Measurements from ENCODE around the gene DOK1.
"Not testable (repeated sequence)": the region's sequence is repeated elsewhere in the genome, so short reads cannot be mapped to it uniquely, and the experiment has no call there.

DOK1 gene

DNA sequence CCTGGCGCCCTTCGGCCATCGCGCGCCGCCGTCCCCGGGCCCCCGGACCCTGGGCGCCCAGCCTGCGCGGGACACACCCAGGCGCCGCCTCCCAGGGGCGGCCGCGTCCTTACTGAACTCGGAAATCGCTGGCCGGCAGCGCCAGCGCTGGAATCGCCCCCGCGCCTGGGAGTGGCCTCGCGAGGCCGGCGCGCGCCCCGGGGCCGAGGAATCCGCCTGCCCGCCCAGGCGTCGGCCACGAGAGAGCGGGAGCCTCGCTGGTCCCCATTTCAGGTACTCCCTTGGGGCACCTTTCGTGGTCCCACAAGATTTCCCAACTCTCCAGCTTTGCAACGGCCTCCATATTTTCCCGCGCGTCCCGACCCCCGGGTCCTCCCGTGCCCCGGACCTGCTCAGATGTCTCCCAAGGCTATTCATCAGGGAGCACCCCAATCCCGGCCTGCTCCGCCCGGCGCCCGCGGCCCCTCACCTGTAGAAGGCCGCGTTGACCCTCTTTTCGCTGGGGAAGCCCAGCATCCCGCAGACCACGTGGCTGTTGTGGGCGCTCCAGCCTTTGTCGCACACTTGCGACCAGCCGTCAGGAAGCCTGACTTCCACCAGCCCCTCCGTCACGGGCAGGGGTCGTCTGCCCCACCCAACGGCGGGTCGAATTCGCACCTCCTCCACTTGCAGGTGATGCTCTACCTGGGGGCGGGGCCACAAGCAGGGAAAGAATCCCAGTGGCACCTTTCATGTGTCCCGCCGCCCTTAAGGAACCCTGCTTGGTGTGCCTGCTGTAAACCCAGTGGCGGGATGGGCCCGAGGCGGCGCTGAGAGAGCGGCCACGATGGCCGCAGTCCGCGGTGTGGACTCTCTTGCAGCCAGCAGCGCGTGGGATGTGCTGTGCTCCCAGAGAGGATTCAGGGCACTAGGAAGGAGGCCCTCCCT is 5.4 kb upstream of the DOK1 start:
- peak; percentile 86 for DNase-seq

DNA sequence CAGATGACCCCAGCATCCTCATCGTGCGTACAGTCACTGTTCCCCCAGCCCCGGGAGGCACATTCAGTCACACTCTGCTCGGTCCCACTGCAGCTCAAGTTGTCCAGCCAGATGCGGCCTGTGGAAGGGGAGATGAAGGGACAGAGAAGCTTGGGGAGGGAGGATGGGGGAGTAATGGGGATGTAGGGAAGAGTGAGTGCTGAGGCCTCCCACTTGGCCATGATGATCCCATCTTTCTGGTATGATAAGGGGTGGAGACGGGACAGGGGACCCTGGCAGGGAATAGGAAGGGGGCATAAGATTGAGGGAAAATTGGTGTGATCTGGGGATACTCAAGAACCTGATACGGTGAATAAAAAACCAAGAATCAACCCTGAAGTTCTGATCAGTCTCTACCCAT is 4.3 kb upstream of the DOK1 start:
- DNase-seq, result no peak

DNA sequence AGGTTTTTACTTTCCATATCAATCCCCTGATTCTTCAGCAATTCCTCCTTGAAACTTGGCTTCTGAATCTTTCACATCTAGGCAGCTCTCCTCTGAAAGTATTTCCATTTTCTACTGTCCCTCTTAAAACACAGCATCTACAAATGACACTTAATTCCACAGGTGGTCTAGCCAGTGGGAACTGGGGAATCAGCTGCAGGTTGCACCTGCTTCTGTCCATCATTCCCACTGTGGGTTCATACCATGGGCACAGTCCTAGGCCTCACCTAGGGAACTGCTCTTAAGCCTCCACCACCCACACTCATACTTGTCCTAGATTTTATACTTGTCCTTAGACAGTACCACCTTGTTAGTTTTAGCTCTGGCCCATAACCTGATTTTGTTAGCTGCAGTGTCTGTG is 3.0 kb upstream of the DOK1 start:
- no peak for DNase-seq

GRCh38 chr2:74551942-74552913 is 2.3 kb upstream of the DOK1 start:
- DNase-seq, result peak; percentile 23

DNA sequence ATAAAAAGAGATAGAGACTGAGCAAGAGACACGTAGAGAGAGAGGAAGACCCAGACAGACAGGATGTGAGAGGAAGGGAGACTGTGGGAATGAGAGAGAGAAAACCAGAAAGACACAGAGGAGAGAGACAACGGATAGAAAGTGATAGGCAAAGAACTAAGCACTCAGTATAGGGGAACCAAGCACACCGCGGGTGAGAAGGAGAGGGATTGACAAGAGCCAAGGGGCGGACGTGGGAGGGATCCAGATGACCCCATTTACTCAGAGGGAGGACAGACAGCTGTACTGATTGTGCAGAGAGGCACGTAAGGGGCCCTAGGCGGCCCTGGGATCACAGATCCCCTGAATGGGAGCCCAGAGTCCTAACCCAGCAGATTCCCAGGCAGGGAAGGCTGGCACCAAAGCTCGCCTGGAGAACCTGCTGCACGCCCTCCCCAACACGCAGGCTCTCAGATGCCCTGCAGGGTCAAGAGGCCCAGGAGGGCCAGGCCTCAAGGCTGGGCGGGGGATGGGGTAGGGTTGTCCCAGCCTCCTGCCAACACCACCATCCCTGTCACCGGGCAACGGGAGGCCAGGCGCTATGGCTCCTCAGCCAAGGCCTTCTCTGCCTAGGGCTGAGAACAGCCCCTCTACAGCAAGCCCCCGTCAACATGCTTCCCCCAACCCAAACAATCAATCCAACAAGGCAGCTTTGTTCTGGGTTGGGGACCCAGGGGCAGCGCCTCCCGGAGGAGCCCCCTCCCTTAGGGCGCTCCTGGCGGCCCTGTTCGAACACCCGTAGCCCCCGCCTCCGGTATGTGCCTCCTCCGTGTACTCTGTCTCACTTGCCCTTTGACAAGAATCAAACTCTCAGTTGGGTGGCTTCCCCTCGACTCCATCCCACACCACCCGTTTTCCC is 1.4 kb upstream of the DOK1 start:
- DNase-seq, result peak; percentile 84

GRCh38 chr2:74554820-74555531 is 456 bp downstream of the DOK1 start:
- peak; percentile 84 for DNase-seq

GRCh38 chr2:74555610-74556103 is 1.1 kb downstream of the DOK1 start:
- DNase-seq, result no peak

- DNase-seq, result no peak
These were observed 1.6 kb downstream of the DOK1 start for GRCh38 chr2:74556159-74556558.

GRCh38 chr2:74556831-74557370 is 2.4 kb downstream of the DOK1 start:
- DNase-seq, result no peak

DNA sequence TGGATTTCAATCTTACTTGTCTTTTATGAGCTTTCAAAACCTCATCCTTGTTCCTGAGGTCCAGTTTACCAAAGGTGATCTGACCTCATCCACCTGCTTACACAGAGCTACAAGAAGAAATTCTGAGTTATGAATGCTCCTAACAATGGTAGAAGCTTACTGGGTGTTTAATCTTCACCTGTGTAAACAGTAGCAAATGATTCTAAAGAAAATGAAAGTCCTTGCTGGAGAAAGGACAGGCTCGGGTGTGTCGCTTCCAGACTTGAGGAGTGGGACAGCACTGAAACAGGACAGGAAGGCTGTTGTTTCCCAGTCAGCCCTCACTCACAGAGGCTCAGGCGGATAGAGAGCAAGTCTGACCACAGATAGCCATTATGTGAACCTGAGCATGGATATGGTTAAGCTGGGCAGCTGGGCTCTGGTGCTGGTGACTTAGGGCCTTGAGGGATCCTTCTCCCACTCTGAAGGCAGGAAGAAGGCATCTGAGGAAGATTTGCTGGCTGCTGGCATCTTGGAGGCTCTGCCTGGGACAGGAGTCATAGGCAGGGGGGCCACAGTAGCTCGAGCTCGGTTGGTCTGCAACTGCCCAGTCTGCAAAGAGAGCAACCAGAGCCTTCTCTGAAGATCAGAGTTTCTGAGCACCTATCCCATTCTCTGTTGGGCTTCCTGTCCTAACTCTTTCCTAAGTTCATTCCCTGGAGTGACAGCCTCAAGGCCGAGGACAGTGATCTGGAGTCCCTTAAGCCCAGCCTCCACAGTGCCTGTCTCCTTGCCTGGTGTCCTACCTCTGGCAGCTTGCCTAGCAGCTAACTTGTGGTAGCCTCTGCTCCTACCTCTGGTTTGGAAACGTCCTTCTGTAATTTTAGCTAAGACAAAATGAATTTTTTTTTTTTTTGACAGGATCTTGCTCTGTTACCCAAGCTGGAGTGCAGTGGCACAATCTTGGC is 4.0 kb downstream of the DOK1 start:
- DNase-seq, result no peak

GRCh38 chr2:74559912-74560311 is 5.4 kb downstream of the DOK1 start:
- no peak for DNase-seq

DNA sequence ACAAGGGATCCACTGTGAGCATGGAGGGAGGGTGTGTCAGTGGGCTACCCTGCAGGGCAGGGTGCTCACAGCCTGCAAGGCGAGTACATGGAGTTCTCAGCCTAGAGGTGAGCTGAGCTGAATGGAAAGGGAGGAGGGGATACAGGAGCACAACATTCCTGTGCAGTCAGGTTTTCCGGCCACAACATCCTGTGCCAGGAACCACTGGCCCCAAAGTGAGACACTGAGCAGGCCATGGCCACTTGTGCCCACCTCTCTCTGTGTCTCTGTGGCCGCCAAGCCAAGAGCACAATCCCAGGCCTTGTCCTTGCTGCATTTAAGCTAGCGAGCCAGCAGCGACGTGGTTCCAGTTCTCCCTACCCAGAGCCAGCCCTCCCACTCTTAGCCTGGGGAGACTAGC is 6.1 kb downstream of the DOK1 start:
- no peak for DNase-seq

DNA sequence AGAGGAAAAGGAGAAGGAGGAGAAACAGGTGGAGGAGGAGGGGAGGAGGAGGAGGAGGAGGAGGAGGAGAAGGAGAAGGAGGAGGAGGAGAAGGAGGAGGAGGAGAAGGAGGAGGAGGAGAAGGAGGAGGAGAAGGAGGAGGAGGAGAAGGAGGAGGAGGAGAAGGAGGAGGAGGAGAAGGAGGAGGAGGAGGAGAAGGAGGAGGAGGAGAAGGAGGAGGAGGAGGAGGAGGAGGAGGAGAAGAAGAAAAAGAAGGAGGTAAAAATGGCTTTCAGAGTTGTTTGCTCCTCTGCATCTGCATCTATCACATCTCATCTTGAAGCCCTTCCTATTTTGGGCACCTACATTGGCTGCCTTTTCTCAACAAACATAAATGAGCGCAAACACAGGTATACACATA is 6.5 kb downstream of the DOK1 start:
- not testable (repeated sequence) for DNase-seq

DNA sequence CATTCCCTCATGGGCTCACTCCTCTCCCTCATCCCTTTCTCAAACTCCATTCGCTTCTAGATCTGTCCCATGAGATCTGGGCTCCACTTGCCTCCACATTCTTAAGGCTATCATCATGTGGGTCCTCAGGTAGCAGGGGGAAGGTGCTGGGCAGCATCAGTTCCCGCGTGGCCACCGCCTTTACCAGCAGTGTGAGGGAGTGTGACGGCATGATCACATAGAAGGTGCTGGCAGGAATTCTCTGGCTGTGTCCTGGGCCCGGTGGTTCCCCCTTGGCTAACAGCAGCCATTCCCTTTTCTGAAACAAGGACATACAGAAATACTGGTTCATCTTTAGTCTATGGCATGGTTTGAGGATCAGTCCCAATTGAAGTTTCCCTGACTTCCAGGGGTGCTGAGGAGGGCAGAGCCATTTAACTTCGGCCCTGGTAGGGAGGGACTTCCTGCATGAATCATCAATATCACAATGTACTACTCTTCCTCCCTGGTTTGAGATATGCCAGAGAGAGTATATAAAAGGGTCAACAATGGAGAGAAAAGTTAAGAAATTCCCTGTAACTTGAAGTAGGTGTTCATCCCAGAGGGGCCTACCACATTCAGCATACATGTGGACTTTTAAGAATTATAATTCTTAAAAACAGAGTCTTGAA is 7.7 kb downstream of the DOK1 start:
- no peak for DNase-seq

GRCh38 chr2:74564222-74564621 is 9.7 kb downstream of the DOK1 start:
- DNase-seq, result no peak

GRCh38 chr2:74566076-74566753 is 11.7 kb downstream of the DOK1 start:
- DNase-seq, result no peak

- no peak for DNase-seq
These were observed 12.2 kb downstream of the DOK1 start for GRCh38 chr2:74566754-74567085.

GRCh38 chr2:74567881-74568280 is 13.4 kb downstream of the DOK1 start:
- DNase-seq, result no peak

GRCh38 chr2:74569686-74570085 is 15.2 kb downstream of the DOK1 start:
- DNase-seq, result no peak
